GM19438 (cell line): ENCODE measurements around the gene SEZ6L.

Experiments used
- ATAC-seq: cut with Tn5 transposase; IDR thresholded peaks from one replicate; pipeline ENCODE4 v1.9.1; 2021; ENCODE audit warnings: low read depth; ENCODE audit not compliant: unreplicated experiment

Gene SEZ6L

GRCh38 chr22:26409719-26410335 is 240.6 kb downstream of the SEZ6L start:
- ATAC-seq = no peak

- no peak for ATAC-seq
Observed at GRCh38 chr22:26410386-26410785, 241.1 kb downstream of the SEZ6L start.

DNA sequence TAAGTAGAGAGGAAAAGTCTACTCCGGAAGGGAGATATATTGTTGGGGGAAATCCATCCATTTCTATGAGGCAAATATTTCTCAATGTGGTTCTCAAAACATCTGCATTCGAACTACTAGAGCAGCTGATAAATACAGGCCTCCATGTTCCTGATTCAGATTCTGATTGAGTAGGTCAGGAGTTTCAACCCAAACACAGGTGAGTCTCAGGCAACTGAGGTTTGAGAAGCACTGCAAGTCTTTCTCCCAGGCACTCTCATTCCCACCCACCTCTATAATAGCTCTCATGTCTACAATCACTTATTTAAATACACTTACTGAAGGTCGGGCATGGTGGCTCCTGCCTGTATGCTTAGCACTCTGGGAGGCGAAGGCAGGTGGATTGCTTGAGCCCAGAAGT is 245.1 kb downstream of the SEZ6L start:
- no peak for ATAC-seq

DNA sequence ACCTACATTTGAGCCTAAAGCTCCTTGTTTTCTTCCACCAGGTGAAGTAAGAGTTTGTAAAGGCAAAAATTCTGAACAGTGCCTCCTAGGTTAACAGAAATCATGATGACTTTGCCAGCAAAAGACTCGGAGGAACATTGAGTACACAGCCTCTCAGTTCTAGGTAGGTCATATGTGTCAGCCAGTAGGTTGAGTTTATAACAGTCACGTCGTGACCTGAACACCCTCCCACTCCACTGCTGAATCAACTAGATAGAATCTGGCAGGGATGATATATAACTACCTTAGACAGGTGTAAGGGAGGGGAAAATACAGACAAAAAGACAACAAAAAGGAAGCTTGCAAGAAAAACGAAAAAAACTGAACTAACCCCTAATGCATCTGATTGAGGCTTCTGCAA is 247.0 kb downstream of the SEZ6L start:
- no peak for ATAC-seq

DNA sequence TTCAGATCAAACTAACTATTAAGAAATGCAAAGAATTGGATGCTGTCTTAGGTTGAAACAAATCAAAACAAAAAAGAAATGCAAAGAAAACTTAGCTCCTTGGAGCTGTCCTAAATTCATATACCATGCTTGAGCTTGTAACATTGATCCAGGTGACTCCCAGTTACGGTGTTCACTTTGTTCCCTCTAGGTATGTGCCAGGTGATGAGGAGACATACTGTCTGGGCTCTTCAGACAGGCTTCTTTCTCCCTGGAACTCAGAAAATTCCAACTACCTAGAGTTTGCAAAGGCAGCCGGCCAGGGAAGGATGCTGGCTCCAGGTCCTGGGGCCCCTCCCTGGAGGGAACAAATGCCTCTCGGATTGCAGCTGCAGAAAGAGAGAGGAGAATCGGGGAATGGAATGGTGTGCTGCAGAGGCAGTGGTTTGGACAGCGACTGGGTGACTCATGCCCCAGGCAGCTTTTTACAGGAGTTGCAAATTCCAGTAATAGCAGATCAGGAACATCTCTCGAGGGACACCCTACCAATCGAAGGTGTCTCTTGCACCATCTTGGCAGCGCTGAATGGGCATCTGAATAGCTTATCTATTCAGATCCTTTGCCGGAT is 247.5 kb downstream of the SEZ6L start:
- no peak for ATAC-seq

DNA sequence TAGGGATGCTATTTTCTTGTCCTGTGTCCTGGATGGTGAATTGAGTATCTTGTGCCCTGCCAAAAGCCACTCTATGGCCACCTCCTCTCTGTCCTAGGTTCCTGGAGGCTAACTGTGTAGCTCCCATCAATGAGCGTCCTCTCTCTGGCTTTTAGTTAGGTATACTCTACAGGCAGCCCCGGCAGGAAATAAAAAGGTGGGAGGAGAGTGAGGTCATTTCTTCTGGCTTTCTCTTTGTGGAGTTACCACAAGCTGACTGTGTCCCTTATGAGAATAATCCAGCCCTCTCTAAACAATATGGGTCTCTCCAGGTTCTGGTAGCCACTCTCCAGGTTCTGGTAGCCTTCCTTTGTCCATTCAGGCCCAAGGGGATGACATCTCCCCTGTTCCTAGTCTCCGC is 248.1 kb downstream of the SEZ6L start:
- no peak for ATAC-seq

DNA sequence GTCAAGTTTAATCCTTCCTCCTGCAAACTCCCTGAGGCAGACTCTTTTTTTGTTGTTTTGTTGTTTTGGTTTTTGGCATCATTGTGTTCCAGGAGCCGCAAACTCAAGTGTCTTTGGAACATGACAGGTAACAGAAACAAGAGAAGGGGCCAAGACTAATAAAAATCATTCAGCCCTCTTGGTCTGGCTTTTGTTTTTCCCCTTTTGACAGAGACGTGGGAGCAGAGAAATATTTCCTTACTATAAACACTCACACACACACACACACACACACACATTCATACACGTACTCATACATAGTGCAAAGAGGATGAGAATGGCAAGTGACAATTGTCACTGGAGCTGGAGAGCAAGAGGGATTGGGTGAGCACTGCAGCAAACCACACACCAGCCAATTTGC is 249.4 kb downstream of the SEZ6L start:
- ATAC-seq = no peak

DNA sequence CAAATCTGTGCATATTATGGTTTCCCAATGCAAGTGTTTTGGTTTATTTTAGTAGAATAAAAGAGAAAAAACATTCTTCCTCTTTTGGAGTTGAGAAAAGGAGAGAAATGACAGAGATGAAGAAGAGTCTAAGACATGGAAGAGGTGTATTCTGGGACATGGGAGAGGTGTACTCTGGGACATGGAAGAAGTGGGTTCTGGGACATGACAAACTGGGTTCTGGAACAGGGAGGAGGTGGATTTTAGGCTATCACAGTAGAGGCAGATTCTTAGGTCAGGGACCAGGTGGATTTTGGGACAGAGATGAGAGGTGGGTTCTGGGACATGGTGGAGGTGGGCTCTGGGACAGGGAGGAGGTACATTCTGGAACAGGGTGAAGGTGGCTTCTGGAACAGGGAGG is 257.7 kb downstream of the SEZ6L start:
- no peak for ATAC-seq

GRCh38 chr22:26428515-26429457 is 259.5 kb downstream of the SEZ6L start, which contains the start of gene ASPHD2:
Gene ASPHD2, plus strand, starts transcription at chr22:26429260. Its CDS starts 4,356 bp downstream, at chr22:26433616.
- ATAC-seq = peak; percentile 75

DNA sequence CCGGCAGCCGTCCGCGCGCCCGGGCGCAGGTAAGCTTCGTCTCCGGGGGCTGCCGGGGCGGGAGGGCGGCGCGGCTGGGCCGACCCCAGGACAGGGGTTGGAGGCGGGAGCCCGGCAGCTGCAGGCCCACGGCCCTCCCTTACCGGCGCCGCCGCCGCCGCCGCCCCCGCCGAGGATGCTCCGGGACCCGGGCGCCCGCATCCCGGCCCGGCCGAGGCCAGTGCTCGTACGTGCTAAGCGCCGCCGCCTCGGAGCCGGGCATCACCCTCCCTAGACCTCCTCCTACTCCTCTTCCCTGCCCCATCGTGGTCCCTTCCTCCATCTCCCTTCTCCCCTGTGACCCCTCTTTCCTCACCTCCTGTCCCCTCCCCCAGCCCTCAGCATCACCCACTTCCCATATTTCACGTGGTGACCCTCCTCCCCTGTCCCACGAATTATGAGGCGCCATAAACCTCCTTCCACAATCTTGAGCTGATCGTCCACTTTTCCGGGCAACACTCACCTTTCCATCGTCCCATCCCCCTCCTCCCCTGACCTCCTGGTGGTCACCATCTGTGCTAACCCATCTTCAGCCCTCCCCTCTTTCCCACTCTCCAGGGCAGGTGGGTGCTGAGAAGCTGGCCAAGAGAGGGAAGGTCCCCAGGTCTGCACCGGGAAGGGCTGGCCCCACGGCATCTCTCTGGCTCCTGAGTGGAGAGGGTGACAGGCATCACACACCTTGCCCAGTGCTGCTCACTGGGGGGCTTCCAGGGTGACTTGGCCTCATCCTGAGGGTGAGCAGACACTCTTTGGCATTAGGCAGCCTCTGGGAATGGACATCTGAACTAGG is 260.4 kb downstream of the SEZ6L start:
- no peak for ATAC-seq

DNA sequence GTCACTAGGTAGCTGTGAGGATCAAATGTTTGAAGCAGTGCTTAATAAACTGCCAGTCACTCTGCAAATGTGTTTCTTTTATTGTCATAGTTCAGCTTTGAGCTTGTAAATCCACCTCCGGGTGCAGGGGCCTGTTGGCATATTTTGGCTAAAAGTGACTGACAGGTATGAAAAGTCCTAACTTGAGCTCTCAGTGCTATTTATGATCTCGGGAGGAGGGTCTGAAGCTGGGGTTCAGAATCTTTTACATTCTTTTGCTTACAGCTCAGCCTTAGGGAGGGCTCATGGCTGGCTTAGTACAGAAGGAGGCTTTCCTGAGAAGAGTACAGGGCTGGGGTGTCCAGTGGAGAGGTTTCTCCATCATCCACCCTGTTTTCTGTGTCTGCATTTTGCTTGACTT is 261.3 kb downstream of the SEZ6L start:
- no peak for ATAC-seq

- ATAC-seq = no peak
Observed at GRCh38 chr22:26431261-26431995, 262.2 kb downstream of the SEZ6L start.

DNA sequence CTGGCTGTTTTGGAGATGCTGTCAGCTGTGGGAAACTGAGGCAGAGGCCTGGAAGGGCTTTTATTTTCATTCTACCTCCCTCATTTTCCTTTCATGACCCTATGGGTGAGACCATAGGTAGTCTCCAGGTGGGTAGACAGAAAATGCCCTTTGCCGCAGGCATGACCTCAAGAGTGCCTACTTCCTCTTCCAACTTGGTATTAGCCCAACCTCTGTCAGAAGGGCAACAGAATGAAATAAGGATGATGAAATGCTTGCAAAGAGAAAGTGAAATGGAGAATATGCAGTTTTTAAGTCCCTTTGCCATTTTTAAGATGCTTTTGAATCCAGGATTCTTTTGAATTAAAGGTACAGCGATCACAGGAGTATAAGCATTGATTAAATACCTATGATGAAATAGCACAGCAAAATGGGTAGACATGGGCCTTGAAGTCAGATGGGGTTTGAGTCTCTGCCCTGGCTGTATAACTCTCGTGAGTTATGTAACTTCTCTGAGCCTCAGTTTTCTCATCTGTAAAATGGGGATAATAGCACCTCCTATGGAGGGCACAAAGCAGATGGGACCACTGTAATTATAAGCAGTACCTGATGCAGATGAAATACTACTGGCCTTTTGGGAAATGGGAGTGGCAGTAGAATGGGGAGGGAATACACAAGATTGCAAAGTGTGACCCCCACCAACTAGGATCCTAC is 263.5 kb downstream of the SEZ6L start:
- no peak for ATAC-seq
